HG03565 (cell line): Measurements from ENCODE around the gene TRIM46.
A peak's percentile ranks its signal among the peaks of the same experiment; 100 is the strongest.
"Not testable (repeated sequence)": the region's sequence is repeated elsewhere in the genome, so short reads cannot be mapped to it uniquely, and the experiment has no call there.

Experiments
- ATAC-seq: cut with Tn5 transposase; IDR thresholded peaks from one replicate; pipeline ENCODE4 v1.9.1; 2021; ENCODE audit warnings: mild to moderate bottlenecking, moderate library complexity; ENCODE audit not compliant: unreplicated experiment

The TRIM46 gene

DNA sequence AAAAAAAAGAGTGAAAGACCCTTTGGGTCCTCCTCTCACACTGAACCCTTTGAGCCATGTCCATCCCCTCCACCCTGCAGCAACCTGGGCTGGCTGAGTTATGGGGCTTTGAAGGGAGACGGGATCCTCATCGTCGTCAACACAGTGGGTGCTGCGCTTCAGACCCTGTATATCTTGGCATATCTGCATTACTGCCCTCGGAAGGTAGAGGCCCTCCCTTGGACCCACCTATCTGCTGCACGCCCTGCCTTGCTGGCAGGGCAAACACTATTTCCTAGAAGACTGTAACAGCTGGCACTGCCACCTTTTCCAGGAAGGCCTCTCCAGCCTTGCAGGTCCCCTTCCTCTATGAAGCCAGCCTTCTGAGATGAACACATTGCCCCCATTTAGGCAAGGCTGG is 36.9 kb upstream of the TRIM46 start:
- ATAC-seq = no peak

- no peak for ATAC-seq
Observed at GRCh38 chr1:155137154-155137949, 36.3 kb upstream of the TRIM46 start.

DNA sequence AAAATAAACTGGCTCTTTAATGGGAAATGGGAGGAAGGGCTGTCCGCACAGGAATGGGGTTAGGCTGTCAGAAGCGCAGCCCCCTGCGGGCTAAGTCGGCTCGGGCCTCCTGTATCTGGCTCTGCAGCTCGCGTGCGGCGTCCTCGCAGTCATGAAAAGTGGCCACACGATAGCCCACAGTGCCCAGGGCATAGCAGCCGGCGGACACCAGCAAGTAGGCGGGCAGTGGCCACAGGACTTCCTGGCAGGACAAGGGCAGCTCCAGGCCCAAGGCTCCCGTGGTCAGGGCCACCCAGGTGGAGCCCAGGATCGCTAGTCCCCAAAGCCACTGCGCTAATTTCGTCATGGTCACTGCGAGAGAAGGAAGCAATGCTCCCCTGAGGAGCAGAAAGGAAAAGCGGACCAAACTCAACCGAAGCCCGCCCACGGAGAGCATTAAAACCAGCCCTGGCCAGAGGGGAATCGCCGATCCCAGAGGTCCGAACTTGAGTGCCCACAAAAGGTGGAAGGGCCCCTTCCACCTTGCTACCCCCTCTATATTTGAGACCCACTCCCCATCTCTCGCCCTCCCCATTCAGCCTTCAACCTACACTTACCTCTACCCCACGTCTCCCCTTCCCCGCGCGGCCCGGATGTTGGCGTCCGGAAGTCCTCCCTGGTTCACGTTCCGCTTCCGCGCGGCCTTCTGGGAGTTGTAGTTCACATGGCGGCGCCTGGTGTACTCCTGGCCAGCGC is 33.6 kb upstream of the TRIM46 start, which contains the start of gene DPM3:
DPM3 (minus strand) TSS at position 637 of the 735 bp plus-strand sequence; CDS start at position 346, 291 bp downstream.
- peak; percentile 55 for ATAC-seq

DNA sequence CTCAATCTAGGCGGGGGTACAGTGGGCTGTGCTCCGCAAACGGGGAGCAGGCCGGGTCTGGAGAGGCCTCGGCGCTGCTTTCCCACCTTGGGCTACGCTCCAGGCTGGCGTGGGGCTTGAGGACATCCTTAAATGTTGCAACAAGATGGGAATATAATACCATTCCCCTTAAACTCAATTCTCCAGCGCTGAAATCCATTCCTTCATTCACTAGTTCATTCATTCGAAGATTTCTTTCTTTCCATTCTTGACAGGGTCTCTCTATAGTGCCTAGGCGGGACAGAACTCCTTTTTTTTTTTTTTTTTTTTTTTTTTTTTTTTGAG is 33.1 kb upstream of the TRIM46 start:
- no peak for ATAC-seq

DNA sequence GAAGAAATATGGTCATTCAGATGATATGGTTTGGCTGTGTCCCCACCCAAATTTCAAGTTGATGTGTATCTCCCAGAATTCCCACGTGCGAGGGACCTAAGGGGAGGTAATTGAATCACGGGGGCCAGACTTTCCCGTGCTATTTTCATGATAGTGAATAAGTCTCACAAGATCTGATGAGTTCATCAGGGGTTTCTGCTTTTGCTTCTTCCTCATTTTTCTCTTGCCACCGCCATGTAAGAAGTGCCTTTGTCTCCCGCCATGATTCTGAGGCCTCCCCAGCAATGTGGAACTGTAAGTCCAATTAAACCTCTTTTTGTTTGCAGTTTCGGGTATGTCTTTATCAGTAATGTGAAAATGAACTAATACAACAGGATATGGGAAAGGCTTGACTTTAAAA is 31.9 kb upstream of the TRIM46 start:
- ATAC-seq = no peak

DNA sequence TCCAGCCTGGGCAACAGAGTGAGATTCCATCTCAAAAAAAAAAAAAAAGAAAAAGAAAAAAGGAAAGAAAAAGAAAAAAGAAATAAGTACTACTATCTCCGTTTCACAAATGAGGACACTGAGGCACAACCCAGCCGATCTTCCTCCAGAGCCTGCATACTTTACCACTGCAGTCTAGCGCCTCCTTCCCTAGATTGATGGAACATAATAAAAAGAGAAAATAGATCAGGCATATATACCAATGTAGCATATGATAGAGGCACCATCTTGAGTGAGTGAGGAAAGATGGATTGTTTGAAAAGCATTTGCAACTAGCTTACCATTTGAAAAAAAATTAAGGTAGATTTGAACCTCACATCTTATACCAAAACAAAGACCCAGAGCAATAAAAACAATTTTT is 28.2 kb upstream of the TRIM46 start:
- ATAC-seq = no peak

GRCh38 chr1:155155996-155156643 is 17.5 kb upstream of the TRIM46 start:
- ATAC-seq = not testable (repeated sequence)

DNA sequence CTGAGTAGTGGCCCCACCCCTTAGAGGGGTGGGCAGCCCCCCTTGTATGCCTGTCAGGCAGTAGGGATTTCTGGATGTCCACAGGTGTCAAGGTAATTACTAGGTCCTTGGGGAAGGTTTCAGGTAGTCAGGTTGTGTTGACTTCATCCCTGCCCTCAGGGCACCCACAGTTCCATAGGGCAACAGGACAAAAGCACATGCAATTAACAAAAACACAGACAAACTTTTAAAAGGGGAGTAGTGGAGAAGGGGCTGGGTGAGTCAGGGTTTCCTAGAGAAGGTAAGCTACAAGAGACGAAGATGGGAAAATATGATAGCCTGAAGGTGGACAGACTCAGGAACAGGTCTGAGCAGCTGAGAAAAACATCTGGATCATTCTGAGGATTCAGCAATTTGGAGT is 14.7 kb upstream of the TRIM46 start:
- no peak for ATAC-seq

DNA sequence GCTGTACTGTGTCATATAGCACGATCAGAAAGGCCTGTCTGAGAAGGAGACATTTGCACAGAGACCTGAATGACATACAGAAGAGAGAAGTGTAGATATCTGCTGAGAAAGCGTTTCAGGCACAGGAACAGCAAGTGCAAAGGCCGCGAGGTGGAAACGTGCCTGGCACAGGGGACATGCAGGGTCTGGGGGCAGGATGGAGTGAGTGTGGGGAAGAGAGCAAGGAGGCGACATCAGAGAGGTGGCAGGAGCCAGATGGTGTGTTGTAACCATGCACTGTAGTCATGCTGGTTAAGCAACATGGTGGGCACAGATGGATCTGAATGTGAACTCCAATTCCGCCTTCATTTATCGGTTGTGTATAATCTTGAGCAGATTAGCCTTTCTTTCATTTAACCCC is 13.5 kb upstream of the TRIM46 start:
- ATAC-seq = no peak

DNA sequence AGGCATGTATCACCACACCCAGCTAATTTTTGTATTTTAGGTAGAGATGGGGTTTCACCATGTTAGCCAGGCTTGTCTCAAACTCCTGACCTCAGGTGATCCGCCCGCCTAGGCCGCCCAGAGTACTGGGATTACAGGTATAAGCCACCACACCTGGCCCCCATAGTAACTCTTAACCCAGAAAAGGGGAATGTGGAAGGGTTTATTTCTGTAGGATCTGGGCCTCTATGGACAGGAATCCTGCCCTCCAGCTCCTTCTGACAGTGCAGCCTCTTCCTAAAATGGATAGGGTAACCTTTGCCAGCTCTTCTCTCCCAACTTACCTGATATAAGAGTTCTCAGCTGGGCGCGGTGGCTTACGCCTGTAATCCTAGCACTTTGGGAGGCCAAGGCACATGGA is 11.0 kb upstream of the TRIM46 start:
- not testable (repeated sequence) for ATAC-seq

GRCh38 chr1:155163785-155164184 is 9.9 kb upstream of the TRIM46 start:
- not testable (repeated sequence) for ATAC-seq

DNA sequence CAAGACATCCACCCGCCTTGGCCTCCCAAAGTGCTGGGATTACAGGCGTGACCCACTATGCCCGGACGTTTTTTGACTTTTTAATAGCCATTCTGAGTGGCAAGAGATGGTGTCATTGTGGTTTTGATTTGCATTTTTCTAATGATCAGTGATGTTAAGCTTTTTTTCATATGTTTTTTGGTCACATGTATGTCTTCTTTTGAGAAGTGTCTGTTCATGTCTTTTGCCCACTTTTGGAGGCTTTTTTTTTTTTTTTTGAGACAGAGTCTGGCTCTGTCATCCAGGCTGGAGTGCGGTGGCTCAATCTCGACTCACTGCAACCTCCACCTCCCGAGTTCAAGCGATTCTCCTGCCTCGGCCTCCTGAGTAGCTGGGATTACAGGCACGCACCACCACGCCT is 9.0 kb upstream of the TRIM46 start:
- ATAC-seq = not testable (repeated sequence)

DNA sequence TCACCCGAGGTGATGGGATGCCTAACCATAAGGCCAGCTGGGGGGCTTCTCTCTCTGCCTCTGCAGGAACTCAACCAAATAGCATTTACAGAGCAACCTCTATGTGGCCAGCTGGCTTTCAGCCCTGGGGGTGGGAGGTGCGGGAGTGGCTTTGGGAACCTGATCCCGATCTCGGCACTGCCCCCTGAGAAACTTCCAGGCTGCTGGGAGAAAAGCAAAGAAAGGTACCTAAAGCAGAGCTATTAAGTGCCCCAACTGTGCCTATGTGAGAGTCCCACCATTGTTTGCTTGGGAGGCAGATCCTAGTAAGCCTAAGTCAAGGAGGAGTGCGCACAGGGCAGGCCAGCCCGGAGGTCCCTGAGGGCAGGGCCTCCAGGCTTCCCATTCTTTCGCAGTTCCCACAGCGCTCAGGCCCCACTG is 7.6 kb upstream of the TRIM46 start:
- no peak for ATAC-seq

DNA sequence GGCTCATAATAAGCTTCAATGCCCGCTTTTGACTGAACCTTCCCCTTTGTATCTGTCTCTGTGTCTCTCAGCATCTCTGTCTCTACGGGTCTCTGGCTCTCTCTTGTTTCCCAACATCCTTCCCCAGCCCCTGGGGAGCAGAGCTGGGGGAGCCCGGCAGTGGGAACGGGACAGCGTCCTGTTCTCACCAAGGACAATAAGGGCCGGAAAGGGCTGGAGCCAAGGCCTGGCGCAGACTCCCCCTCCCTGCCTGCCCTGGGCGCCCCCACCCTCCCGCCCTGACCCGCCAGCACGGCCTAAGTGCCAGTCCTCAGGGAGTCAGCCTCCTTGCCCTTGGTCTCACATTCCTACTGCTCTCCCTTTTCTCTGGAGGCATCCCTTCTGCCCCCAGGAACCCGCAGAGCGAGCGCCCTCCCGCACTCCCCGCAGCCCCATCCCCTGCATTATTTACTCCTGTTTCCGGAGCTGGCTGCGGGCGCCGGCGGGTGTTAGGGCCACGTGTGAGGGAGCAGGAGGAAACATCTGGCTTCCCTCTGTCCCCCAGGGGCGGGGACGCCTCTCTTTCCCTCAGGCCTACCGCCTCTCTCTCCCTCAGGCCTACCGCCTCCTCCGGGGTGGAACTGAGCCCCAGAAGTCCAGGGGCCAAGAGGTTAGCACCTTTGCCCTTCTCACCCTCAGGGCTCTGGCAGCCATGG is 7.0 kb upstream of the TRIM46 start:
- no peak for ATAC-seq

DNA sequence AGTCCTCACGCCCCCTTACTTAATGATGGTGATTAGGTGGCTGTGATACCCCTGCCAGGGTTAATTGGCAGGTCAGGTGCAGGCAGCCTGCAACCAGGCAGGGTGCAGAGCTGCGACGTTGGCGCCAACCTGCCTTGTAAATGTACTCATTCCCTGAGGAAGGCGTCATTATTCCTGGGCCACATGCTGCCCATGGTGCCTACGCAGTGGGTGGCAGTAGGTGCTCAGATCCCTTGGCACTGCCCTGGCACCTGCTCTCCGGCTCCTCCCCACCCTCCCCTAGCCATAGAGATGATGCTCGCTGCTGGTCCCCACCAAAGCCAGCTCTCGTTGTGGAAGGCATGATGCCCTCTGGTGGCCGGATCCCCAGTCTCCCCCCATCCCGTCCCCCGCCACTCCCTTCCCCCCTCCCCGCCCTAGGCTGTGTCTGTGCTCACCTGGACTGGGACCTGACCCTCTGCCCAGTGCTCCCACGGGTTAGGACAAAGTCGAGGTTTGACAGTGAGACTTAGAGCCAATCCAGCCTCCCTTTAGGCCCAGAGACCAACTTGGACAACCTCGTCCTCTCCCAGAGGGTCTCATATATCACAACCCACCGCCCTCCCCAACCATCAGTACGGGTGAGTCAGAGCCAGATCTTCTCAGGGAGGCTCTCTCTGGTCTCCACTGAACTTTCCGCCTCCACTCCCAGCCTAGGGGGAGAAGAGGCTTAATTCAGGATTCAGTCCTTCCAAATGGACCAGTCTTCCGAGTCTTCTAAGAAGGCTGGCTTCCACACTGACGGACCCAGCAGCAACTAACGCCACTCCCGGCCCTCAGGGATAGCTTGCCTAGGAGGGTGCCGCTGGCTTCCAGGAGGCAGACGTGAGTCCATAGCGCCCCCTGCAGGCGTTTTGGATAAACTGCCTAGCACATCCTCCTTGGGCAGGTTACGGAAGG is 6.2 kb upstream of the TRIM46 start:
- ATAC-seq = no peak

GRCh38 chr1:155168105-155168445 is 5.6 kb upstream of the TRIM46 start:
- not testable (repeated sequence) for ATAC-seq

DNA sequence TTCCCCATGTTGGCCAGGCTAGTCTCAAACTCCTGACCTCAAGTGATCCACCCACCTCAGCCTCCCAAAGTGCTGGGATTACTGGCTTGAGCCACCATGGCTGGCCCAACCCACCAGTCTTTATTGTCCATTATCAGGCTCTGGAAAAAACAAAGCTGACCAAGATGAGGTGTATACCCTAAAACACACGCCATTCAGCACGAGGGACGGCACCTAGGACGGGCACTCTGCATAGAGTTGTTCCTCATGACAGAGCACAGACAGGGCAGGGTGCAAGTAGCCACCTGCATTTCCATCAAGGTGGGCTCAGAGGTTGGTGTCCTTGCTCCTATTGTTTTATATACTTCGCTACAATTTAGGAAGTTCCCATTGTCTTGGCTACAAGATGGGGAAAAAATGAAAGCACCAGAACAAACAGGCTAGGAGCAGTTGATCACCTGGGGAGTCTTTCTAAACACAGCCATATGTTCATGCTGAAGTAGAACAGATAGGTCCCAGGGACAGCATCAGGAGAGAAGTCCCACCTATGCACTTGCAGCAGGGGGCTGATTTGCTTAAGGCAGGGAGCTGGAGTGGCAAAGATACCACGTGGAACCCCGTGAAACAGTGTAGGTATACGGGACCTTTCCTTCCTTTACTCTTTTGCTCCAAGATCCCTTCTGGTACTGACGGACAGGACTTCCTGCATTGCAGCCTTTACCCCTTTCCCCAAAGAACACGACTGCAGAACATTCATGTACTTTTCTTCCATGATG is 5.0 kb upstream of the TRIM46 start:
- ATAC-seq = no peak

DNA sequence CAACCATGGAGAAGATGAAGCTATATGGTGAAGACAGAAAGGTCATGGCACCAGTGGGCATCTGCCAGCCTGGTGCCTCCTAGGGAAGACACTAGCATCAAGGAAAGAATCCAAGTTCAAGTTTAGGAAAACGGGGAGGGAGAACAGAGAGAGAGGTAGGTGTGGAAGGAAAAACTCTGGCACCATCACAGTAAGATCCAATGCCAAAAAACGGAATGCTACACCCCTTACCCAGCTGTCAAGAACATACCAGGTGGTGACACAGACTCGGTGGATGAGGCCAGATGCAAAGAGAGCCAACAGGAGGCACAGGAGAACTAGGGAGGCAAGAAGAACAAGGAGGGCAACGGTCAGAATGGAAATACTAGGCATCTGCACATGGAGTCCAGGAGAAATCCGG is 4.1 kb upstream of the TRIM46 start:
- ATAC-seq = no peak

DNA sequence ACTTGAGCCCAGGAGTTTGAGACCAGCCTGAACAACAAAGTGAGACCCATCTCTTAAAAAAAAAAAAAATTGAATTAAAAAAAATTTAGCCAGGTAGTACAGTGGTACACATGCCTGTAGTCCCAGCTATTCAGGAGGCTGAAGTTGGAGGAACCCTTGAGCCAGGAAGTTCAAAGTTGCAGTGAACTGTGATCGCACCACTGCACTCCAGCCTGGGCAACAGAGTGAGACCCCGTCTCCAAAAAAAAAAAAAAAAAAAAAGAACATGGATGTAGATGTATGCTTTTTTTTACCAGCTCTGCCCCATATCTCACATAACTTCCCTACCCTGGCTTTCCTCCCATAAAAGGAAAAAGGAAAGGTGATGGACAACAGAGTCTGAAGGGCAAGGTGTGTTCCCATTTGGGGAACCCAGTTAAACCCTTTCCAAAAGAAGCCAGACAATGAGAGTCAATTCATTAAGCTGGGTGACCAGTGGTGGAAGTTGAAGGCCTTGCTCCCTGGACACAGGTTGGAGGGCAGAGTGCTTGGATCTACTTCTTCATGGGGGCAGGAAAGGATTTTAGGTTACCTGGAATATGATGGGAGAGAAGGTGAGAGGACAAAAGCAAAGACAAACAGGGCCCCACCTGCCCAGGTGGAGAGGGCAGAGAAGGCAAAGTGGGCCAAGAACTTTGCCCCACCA is 3.4 kb upstream of the TRIM46 start:
- no peak for ATAC-seq
